H1 (cell line): Measurements from ENCODE around the gene TRIM50. TPM values are rescaled to one million over a fixed set of nuclear protein-coding genes. Genes with fewer than 3 reads are reported as not detected.

Experiments
- CTCF ChIA-PET: fragments of 300-600 bp; sonication (Branson Sonifier 250); formaldehyde crosslinking; loops from one replicate; lab custom pipeline; 2021; ENCODE audit not compliant: partially characterized antibody; lab: Charles Lee
- POLR2A ChIA-PET: fragments of 300-600 bp; sonication (Branson Sonifier 250); formaldehyde crosslinking; loops from one replicate; lab custom pipeline; 2021; ENCODE audit warnings: inconsistent platforms; ENCODE audit not compliant: partially characterized antibody; lab: Charles Lee
- DNase-seq, 2 experiments: peaks; one replicate each; pipeline versions ENCODE4 v3.0.0 to v3.0.0-alpha.2; 2010 to 2022; ENCODE audit warnings: low spot score in 2 of 2, low read depth in 1 of 2, mixed read lengths in 1 of 2
- FAIRE-seq: peaks from 2 replicates; lab custom pipeline; 2011; peaks lifted over from hg19 to GRCh38; lab: Jason Lieb, UNC
- H2AFZ ChIP-seq: 2 replicates; pipeline ENCODE4 v1.8.1; 2012; ENCODE audit warnings: low read length, inconsistent platforms
- H2AK5ac ChIP-seq: 2 replicates; pipeline ENCODE4 v1.6.1; 2013; ENCODE audit warnings: low read depth, low read length
- H2BK120ac ChIP-seq: replicated peaks from 2 replicates; pipeline ENCODE3; 2013; ENCODE audit warnings: low read depth, low read length, inconsistent platforms
- H2BK12ac ChIP-seq: 2 replicates; pipeline ENCODE4 v1.6.1; 2013; ENCODE audit warnings: low read depth, low read length
- H2BK15ac ChIP-seq: 2 replicates; pipeline ENCODE4 v1.6.1; 2013; ENCODE audit warnings: low read length
- H2BK20ac ChIP-seq: 2 replicates; pipeline ENCODE4 v1.6.1; 2013; ENCODE audit warnings: low read length
- H2BK5ac ChIP-seq: 2 replicates; pipeline ENCODE4 v1.6.1; 2013; ENCODE audit warnings: low read depth, low read length
- H3K14ac ChIP-seq: 2 replicates; pipeline ENCODE4 v1.6.1; 2013; ENCODE audit warnings: inconsistent platforms; ENCODE audit not compliant: insufficient read length
- H3K18ac ChIP-seq: 2 replicates; pipeline ENCODE4 v1.6.1; 2013; ENCODE audit warnings: low read length; ENCODE audit errors: extremely low read depth
- H3K23ac ChIP-seq: 2 replicates; pipeline ENCODE4 v1.6.1; 2013; ENCODE audit warnings: inconsistent platforms; ENCODE audit not compliant: insufficient read length
- H3K23me2 ChIP-seq: 2 replicates; pipeline ENCODE4 v1.6.1; 2013; ENCODE audit warnings: low read depth, low read length
- H3K27ac ChIP-seq: 2 replicates; pipeline ENCODE4 v1.6.1; 2011; ENCODE audit warnings: low read depth, low read length, inconsistent platforms
- H3K27me3 ChIP-seq, 4 experiments: replicated peaks in 1 of 4; 1 replicate in 1 of 4; 2 replicates in 3 of 4; pipeline versions ENCODE4 v1.6.1 to v1.8.1; 2011 to 2013; ENCODE audit warnings: low read length in 3 of 4, mild to moderate bottlenecking in 3 of 4, inconsistent platforms in 2 of 4, mixed read lengths in 2 of 4, moderate library complexity in 1 of 4; ENCODE audit not compliant: control insufficient read depth in 3 of 4, insufficient read depth in 3 of 4; ENCODE audit errors: extremely low read depth in 1 of 4
- H3K36me3 ChIP-seq, 4 experiments: 2 replicates each; pipeline versions ENCODE4 v1.6.1 to v1.8.1; 2011 to 2013; ENCODE audit warnings: mild to moderate bottlenecking in 4 of 4, low read length in 3 of 4, moderate library complexity in 2 of 4, control low read depth in 1 of 4, inconsistent platforms in 1 of 4; ENCODE audit not compliant: insufficient read depth in 4 of 4, control insufficient read depth in 2 of 4
- H3K4ac ChIP-seq: replicated peaks from 2 replicates; pipeline ENCODE3; 2013; ENCODE audit warnings: low read length, low read depth, mixed read lengths, inconsistent platforms; ENCODE audit not compliant: insufficient read length
- H3K4me1 ChIP-seq, 4 experiments: replicated peaks in 1 of 4; 1 replicate in 1 of 4; 2 replicates in 3 of 4; pipeline versions ENCODE4 v1.6.1 to v1.8.1; 2011 to 2013; ENCODE audit warnings: low read length in 3 of 4, inconsistent platforms in 2 of 4, mixed read lengths in 1 of 4; ENCODE audit not compliant: insufficient read depth in 4 of 4, control insufficient read depth in 3 of 4
- H3K4me2 ChIP-seq, 2 experiments: 2 replicates each; pipeline versions ENCODE4 v1.6.1 to v1.8.1; 2011 to 2013; ENCODE audit warnings: low read depth in 2 of 2, low read length in 2 of 2, control low read depth in 1 of 2, inconsistent platforms in 1 of 2, mild to moderate bottlenecking in 1 of 2; ENCODE audit not compliant: insufficient read depth in 1 of 2
- H3K4me3 ChIP-seq, 4 experiments: fragments of 200-600, 300-600 bp in 1 of 4; sonication (generic), shearing (Covaris generic), sonication (Bioruptor Twin) in 1 of 4; 2 replicates each; pipeline versions ENCODE4 v1.5.1 to v1.8.1; 2011 to 2016; ENCODE audit warnings: low read length in 4 of 4, low read depth in 3 of 4, control low read depth in 2 of 4, inconsistent platforms in 2 of 4, mild to moderate bottlenecking in 2 of 4, mixed read lengths in 1 of 4, moderate library complexity in 1 of 4; ENCODE audit not compliant: insufficient read depth in 2 of 4; ENCODE audit errors: extremely low read depth in 1 of 4
- H3K56ac ChIP-seq: replicated peaks from 2 replicates; pipeline ENCODE3; 2013; ENCODE audit warnings: low read depth, mild to moderate bottlenecking, mixed read lengths, low read length, inconsistent platforms; ENCODE audit not compliant: insufficient read length
- H3K79me1 ChIP-seq: 2 replicates; pipeline ENCODE4 v1.6.1; 2013; ENCODE audit warnings: low read depth, low read length, control low read depth
- H3K79me2 ChIP-seq, 2 experiments: 2 replicates each; pipeline versions ENCODE4 v1.6.1 to v1.8.1; 2012 to 2013; ENCODE audit warnings: low read length in 2 of 2, mild to moderate bottlenecking in 2 of 2, inconsistent platforms in 1 of 2; ENCODE audit not compliant: insufficient read depth in 2 of 2, control insufficient read depth in 1 of 2
- H3K9ac ChIP-seq, 4 experiments: replicated peaks in 1 of 4; 1 replicate in 1 of 4; 2 replicates in 3 of 4; pipeline versions ENCODE4 v1.6.1 to v1.8.1; 2011 to 2013; ENCODE audit warnings: low read depth in 3 of 4, low read length in 3 of 4, control low read depth in 2 of 4, mild to moderate bottlenecking in 2 of 4, moderate library complexity in 2 of 4, inconsistent platforms in 1 of 4; ENCODE audit errors: extremely low read depth in 1 of 4
- H3K9me3 ChIP-seq, 2 experiments: 2 replicates each; pipeline versions ENCODE4 v1.6.1 to v1.8.1; 2012 to 2013; ENCODE audit warnings: mild to moderate bottlenecking in 2 of 2, moderate library complexity in 2 of 2, control low read depth in 1 of 2, inconsistent platforms in 1 of 2, low read depth in 1 of 2, low read length in 1 of 2, mixed read lengths in 1 of 2; ENCODE audit not compliant: insufficient read depth in 2 of 2
- H4K20me1 ChIP-seq, 2 experiments: replicated peaks in 1 of 2; 2 replicates each; pipeline versions ENCODE3 to v1.8.1; 2011 to 2013; ENCODE audit warnings: inconsistent platforms in 2 of 2, low read length in 2 of 2, mild to moderate bottlenecking in 1 of 2; ENCODE audit not compliant: insufficient read depth in 2 of 2, control insufficient read depth in 1 of 2
- H4K5ac ChIP-seq: 2 replicates; pipeline ENCODE4 v1.6.1; 2013; ENCODE audit warnings: low read length, low read depth, mixed read lengths, inconsistent platforms; ENCODE audit not compliant: insufficient read length
- H4K8ac ChIP-seq: 2 replicates; pipeline ENCODE4 v1.8.0; 2013; ENCODE audit warnings: mild to moderate bottlenecking, moderate library complexity, low read length, inconsistent platforms; ENCODE audit not compliant: insufficient read depth; ENCODE audit errors: extremely low read depth
- H4K91ac ChIP-seq: replicated peaks from 2 replicates; pipeline ENCODE3; 2013; ENCODE audit warnings: low read length, mixed read lengths, inconsistent platforms; ENCODE audit not compliant: insufficient read length
- CEBPB ChIP-seq: IDR thresholded peaks from 2 replicates; pipeline ENCODE4 v1.6.1; 2012; ENCODE audit warnings: low read depth, low read length
- FOSL1 ChIP-seq: IDR thresholded peaks from 2 replicates; pipeline ENCODE4 v1.6.1; 2011; ENCODE audit warnings: mild to moderate bottlenecking, low read depth, low read length, moderate library complexity; ENCODE audit not compliant: insufficient read depth
- KDM1A ChIP-seq: fragments of 200-600, 300-600 bp; sonication (generic); IDR thresholded peaks from 2 replicates; pipeline ENCODE4 v1.7.1; 2016; ENCODE audit warnings: mild to moderate bottlenecking, low read length, borderline replicate concordance
- KDM4A ChIP-seq: IDR thresholded peaks from one replicate; pipeline ENCODE4 v1.7.1; 2012; ENCODE audit warnings: low read depth, mild to moderate bottlenecking, moderate library complexity, low read length, inconsistent platforms; ENCODE audit not compliant: severe bottlenecking
- NRF1 ChIP-seq: IDR thresholded peaks from 2 replicates; pipeline ENCODE4 v1.6.1; 2011; ENCODE audit warnings: mild to moderate bottlenecking, low read depth, low read length, improper control_type of control experiment
- POLR2AphosphoS5 ChIP-seq: IDR thresholded peaks from 2 replicates; pipeline ENCODE4 v1.6.1; 2011; ENCODE audit warnings: low read depth, low read length
- RAD21 ChIP-seq, 2 experiments: IDR thresholded peaks in 1 of 2; conservative IDR thresholded peaks in 1 of 2; 2 replicates each; pipeline ENCODE4 v1.6.1; 2011; ENCODE audit warnings: low read depth in 2 of 2, low read length in 2 of 2, improper control_type of control experiment in 1 of 2, inconsistent platforms in 1 of 2, mild to moderate bottlenecking in 1 of 2, moderate library complexity in 1 of 2
- RNF2 ChIP-seq: fragments of 200-900, 300-1000 bp; sonication (generic); IDR thresholded peaks from 2 replicates; pipeline ENCODE4 v1.7.1; 2016; ENCODE audit warnings: borderline replicate concordance, low read depth, mild to moderate bottlenecking, antibody characterized with exemption, low read length; ENCODE audit not compliant: poor library complexity, severe bottlenecking; ENCODE audit errors: missing control alignments
- SIN3A ChIP-seq, 2 experiments: IDR thresholded peaks in 1 of 2; conservative IDR thresholded peaks in 1 of 2; 2 replicates each; pipeline ENCODE4 v1.6.1; 2011 to 2012; ENCODE audit warnings: low read length in 2 of 2, improper control_type of control experiment in 1 of 2, low read depth in 1 of 2, mild to moderate bottlenecking in 1 of 2
- TBP ChIP-seq: IDR thresholded peaks from 2 replicates; pipeline ENCODE4 v1.6.1; 2011; ENCODE audit warnings: low read depth, low read length, improper control_type of control experiment
- TEAD4 ChIP-seq: IDR thresholded peaks from 2 replicates; pipeline ENCODE4 v1.6.1; 2012; ENCODE audit warnings: low read depth, low read length, inconsistent platforms, mixed read lengths
- USF2 ChIP-seq: IDR thresholded peaks from 2 replicates; pipeline ENCODE4 v1.6.1; 2011; ENCODE audit warnings: low read length, improper control_type of control experiment
- WGBS, 2 experiments: shearing (Covaris generic) in 1 of 2; methylation state at CpG; one replicate each; pipeline versions ENCODE4 v1.1.6 to v1.1.7; 2013 to 2015; ENCODE audit warnings: low lambda C conversion rate in 2 of 2, mixed read lengths in 2 of 2, inconsistent platforms in 1 of 2, low coverage in 1 of 2, missing lambda C conversion rate in 1 of 2; ENCODE audit not compliant: insufficient replicate concordance in 2 of 2, insufficient coverage in 1 of 2, insufficient read length in 1 of 2; ENCODE audit errors: extremely low coverage in 1 of 2, missing lambda C conversion rate in 1 of 2; 5-methylcytosine and 5-hydroxymethylcytosine counted together
- polyA plus RNA-seq, 7 experiments: library from polyadenylated mRNA; depleted of rRNA in 3 of 7; stranded (reverse) in 5 of 7; unstranded in 2 of 7; fragments of >200 nt in 5 of 7; fragments of 200-250 nt in 2 of 7; gene quantifications; 1 replicate in 5 of 7; 2 replicates in 1 of 7; 4 replicates in 1 of 7; pipeline versions ENCODE4 v1.2.1 to v1.2.3, GENCODE V29; 2011 to 2013; ENCODE audit warnings: missing spikeins in 2 of 7, mixed read lengths in 2 of 7
- total RNA-seq: library from RNA; stranded (reverse); fragmentation: NEBNext Ultra II Directional; extraction: Animal tissue kit (Norgen Biotek cat#: 25700); gene quantifications from 2 replicates; pipeline ENCODE4 v1.2.1, GENCODE V29; 2021

Gene TRIM50
- total and polyA plus RNA-seq, 2 of the 8 experiments (the other 6 are each of a cell fraction or from before 2014, with no cell fraction given), result 0.12 TPM; not detected in 1

GRCh38 chr7:73304071-73304470, 23.8 kb downstream of the TRIM50 start:
- Histone ChIP-seq H4K91ac (no peak overlapping the region), H3K4me3 (no peak overlapping the region), H2BK12ac (no peak overlapping the region), H2BK5ac (no peak overlapping the region), H3K14ac (no peak overlapping the region), H3K36me3 (peaks cover 7 to 34% (median 20%) of the 10 kb centered on the region in 4 experiments), H2BK15ac (no peak overlapping the region), H3K23me2 (peaks cover 7% of the 10 kb centered on the region; the same call in 1 of the 2 replicates), H3K79me1 (peaks cover 2% of the 10 kb centered on the region; the same call in 1 of the 2 replicates), H3K27ac (no peak overlapping the region), H4K20me1 (peaks cover 0 to 2% of the 10 kb centered on the region in 2 experiments), H3K27me3 (no peaks in the 10 kb centered on the region), H3K9ac (no peak overlapping the region), H3K56ac (no peak overlapping the region), H3K4me1 (no peaks in the 10 kb centered on the region; a peak in 2 of 7 replicates), H2AFZ (no peak overlapping the region), H3K4me2 (no peak overlapping the region), H3K23ac (no peak overlapping the region), H3K4ac (no peak overlapping the region), H3K9me3 (no peaks in the 10 kb centered on the region), H2BK120ac (no peak overlapping the region), H2BK20ac (no peak overlapping the region), H3K79me2 (peaks cover 3 to 21% of the 10 kb centered on the region in 2 experiments; a peak in 3 of 4 replicates), H4K8ac (no peak overlapping the region), H3K18ac (no peak overlapping the region), H4K5ac (no peak overlapping the region), H2AK5ac (no peak overlapping the region)
- ChIA-PET CTCF (interaction anchor here (1.0 to 2.0 kb wide), 2 partner anchors 20 to 147 kb away, joined by 4 to 5 read pairs; no protein-coding TSS in a partner anchor), POLR2A (no interaction called here)
- WGBS, 2 experiments, result 90% methylated on average over 14 of the region's 14 CpGs; no CpG with 5 or more reads in 1 of the 2 experiments
- no peak for FAIRE-seq
- DNase-seq, result no peak
- TF ChIP-seq NRF1 (no peak), RAD21 (IDR thresholded peaks at IDR 0.05 in 1 of 2, conservative IDR thresholded peaks at IDR 0.05 in 1 of 2; ENCODE audit: low read depth in 2 of 2, low read length in 2 of 2) (no peak), TBP (no peak), CEBPB (no peak), SIN3A (conservative IDR thresholded peaks at IDR 0.05 in 1 of 2, IDR thresholded peaks at IDR 0.05 in 1 of 2; ENCODE audit: low read depth in 1 of 2, low read length in 2 of 2) (no peak), POLR2AphosphoS5 (no peak), RNF2 (no peak), KDM1A (no peak), USF2 (no peak), TEAD4 (no peak), FOSL1 (no peak), KDM4A (no peak)
